Ascending aorta (tissue), 2 donors: Measurements from ENCODE around the gene SPIB. TPM values are rescaled to one million over a fixed set of nuclear protein-coding genes. Genes with fewer than 3 reads are reported as not detected.

Experiments
- DNase-seq, 2 donors: peaks; one replicate each; pipeline ENCODE4 v3.0.0-alpha.2; 2019; ENCODE audit warnings: low spot score in 2 of 2
- H3K27ac ChIP-seq, 2 donors: fragments of 200-600 bp; sonication (generic); one replicate each; pipeline ENCODE4 v1.5.1; 2016 to 2017; ENCODE audit warnings: mild to moderate bottlenecking in 1 of 2
- H3K27me3 ChIP-seq: fragments of 200-600 bp; sonication (generic); one replicate; pipeline ENCODE4 v1.5.1; 2017
- H3K36me3 ChIP-seq, 2 donors: fragments of 200-600 bp; sonication (generic); one replicate each; pipeline ENCODE4 v1.5.1; 2016
- H3K4me1 ChIP-seq, 2 donors: fragments of 200-600 bp; sonication (generic); one replicate each; pipeline ENCODE4 v1.5.1; 2016 to 2017; ENCODE audit warnings: mild to moderate bottlenecking in 1 of 2
- H3K4me3 ChIP-seq, 2 donors: fragments of 200-600 bp; sonication (generic); one replicate each; pipeline ENCODE4 v1.5.1; 2016 to 2017; ENCODE audit warnings: mild to moderate bottlenecking in 1 of 2
- H3K9me3 ChIP-seq, 2 donors: fragments of 200-600 bp; sonication (generic); one replicate each; pipeline ENCODE4 v1.5.1; 2016
- CTCF ChIP-seq, 3 experiments: fragments of 200-600 bp in 2 of 3; fragments of 450-650 bp in 1 of 3; sonication (generic) in 2 of 3; IDR thresholded peaks; one replicate each; pipeline ENCODE4 v1.5.1; 2016 to 2019; ENCODE audit warnings: antibody characterized with exemption in 3 of 3, mild to moderate bottlenecking in 1 of 3, moderate library complexity in 1 of 3
- intact Hi-C: fragments of 100-400 bp; cut with DNase I; formaldehyde crosslinking; loops from one replicate; pipeline ENCODE4 v1.15.1; 2023
- total RNA-seq: library from RNA; depleted of rRNA; stranded (reverse); fragments of >200 nt; gene quantifications from one replicate; pipeline ENCODE4 v1.1.0, GENCODE V29; 2016

The SPIB gene
- total RNA-seq, 1 donor from 2014 or later, result not detected

GRCh38 chr19:50444059-50444458 is 25.3 kb downstream of the SPIB start:
- intact Hi-C loops, result no loop called here
- Histone ChIP-seq H3K36me3 (no peaks in the 10 kb centered on the region), H3K27me3 (no peaks in the 10 kb centered on the region), H3K4me3 (no peak overlapping the region), H3K4me1 (no peaks in the 10 kb centered on the region), H3K9me3 (peaks cover 0 to 5% of the 10 kb centered on the region in 2 donors), H3K27ac (no peak overlapping the region)
- no peak for DNase-seq
- TF ChIP-seq CTCF (IDR thresholded peaks at IDR 0.05), result no peak

- Histone ChIP-seq H3K4me1 (no peaks in the 10 kb centered on the region), H3K4me3 (no peak overlapping the region), H3K27ac (no peak overlapping the region), H3K9me3 (peaks cover 0 to 5% of the 10 kb centered on the region in 2 donors), H3K36me3 (no peaks in the 10 kb centered on the region), H3K27me3 (no peaks in the 10 kb centered on the region)
- no peak for TF ChIP-seq CTCF (IDR thresholded peaks at IDR 0.05)
- no peak for DNase-seq
- intact Hi-C loops, result no loop called here
Observed at GRCh38 chr19:50447053-50447452, 28.3 kb downstream of the SPIB start.

- H3K9me3 ChIP-seq, result peaks cover 0 to 5% of the 10 kb centered on the region in 2 donors
- no peaks in the 10 kb centered on the region for H3K4me1 ChIP-seq
- no peaks in the 10 kb centered on the region for H3K27me3 ChIP-seq
- no peak for TF ChIP-seq CTCF (IDR thresholded peaks at IDR 0.05)
- no peak overlapping the region for H3K27ac ChIP-seq
- intact Hi-C loops, result no loop called here
- no peak for DNase-seq
- no peaks in the 10 kb centered on the region for H3K36me3 ChIP-seq
- no peak overlapping the region for H3K4me3 ChIP-seq
Observed at GRCh38 chr19:50447750-50448149, 29.0 kb downstream of the SPIB start.

GRCh38 chr19:50449236-50449899 is 30.6 kb downstream of the SPIB start:
- intact Hi-C loops, result no loop called here
- H3K36me3 ChIP-seq, result no peaks in the 10 kb centered on the region
- no peak overlapping the region for H3K27ac ChIP-seq
- no peak for TF ChIP-seq CTCF (IDR thresholded peaks at IDR 0.05)
- H3K4me3 ChIP-seq, result no peak overlapping the region
- H3K27me3 ChIP-seq, result no peaks in the 10 kb centered on the region
- no peaks in the 10 kb centered on the region for H3K4me1 ChIP-seq
- DNase-seq, result no peak
- peaks cover 0 to 5% of the 10 kb centered on the region in 2 donors for H3K9me3 ChIP-seq

- Histone ChIP-seq H3K27me3 (no peaks in the 10 kb centered on the region), H3K4me1 (no peaks in the 10 kb centered on the region), H3K9me3 (peaks cover 0 to 5% of the 10 kb centered on the region in 2 donors), H3K4me3 (no peak overlapping the region), H3K27ac (no peak overlapping the region), H3K36me3 (no peaks in the 10 kb centered on the region)
- intact Hi-C loops, result no loop called here
- DNase-seq, result no peak
- no peak for TF ChIP-seq CTCF (IDR thresholded peaks at IDR 0.05)
Observed at GRCh38 chr19:50450369-50451222, 31.9 kb downstream of the SPIB start.
